Raji (cell line): ENCODE data around the gene TAS2R41.

ENCODE experiments used
- POLR2A ChIP-seq: IDR thresholded peaks from 2 replicates; pipeline ENCODE4 v1.6.1; 2011; ENCODE audit warnings: low read depth, low read length, control low read depth; ENCODE audit not compliant: insufficient read depth

Gene TAS2R41

GRCh38 chr7:143452495-143452894 is 25.2 kb upstream of the TAS2R41 start:
- no peak for TF ChIP-seq POLR2A

DNA sequence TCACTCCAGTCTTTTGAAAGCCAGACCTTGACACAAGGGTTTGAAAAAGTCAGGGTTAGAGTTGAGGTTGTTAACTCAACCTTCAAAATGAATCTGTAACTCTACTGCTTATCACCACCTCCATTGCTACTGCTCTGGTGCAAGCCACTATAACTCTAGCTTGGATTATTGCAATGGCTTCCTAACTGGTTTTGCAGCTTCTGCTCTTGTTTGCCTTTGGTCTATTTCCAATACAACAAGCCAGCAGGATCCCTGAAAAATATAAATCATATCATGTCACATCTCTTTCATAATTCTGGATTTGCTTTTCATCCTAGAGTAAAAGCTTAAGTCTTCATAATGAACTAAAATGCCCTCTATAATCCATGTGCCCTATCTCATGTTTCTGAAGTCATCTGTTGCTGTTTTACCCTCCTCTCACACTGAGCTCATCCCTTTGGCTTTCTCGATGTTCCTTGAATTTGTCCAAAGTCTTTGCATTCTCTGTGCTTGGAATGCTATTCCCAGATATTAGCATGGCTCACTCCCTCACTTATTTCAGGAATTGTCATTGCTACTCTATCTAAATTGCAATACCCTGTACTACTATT is 23.5 kb upstream of the TAS2R41 start:
- no peak for TF ChIP-seq POLR2A

- TF ChIP-seq POLR2A: no peak
Observed at GRCh38 chr7:143455491-143455890, 22.2 kb upstream of the TAS2R41 start.

- no peak for TF ChIP-seq POLR2A
Observed at GRCh38 chr7:143455942-143456341, 21.7 kb upstream of the TAS2R41 start.

DNA sequence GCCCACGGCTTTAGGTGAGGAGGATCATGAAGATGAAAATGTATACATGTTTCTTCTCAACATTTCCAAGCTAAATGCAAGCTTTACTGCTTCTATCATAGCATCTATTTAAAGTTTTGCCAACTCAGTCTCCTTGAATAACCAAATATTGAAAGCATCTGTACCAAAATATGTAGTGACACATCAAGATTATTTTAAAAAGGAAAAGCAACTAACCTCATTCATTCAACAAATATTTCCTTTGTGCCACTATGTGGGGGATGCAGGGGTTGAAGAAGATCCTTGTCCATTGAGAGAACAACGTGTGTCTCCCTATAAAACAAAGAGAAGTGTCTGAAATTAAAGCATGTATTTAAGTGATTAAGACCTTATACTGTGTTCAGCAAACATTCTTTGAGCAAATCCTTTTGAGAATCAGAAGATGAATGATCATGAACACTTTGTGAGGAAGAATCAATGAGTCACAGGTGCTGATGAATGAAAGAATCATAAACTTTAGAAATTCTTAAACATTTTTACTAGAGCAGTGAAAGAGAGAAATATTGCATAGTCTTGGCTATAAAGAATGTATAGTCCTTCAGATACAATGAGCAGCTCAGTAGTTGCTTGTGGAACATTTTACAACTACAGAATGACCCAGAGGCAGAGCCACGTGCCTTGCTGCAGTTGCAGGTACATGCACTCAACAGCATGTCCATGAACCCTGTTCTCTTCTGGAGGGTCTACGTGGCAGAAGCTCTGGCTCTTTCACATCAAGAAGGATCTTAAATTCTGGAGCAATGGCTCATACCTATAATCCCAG is 20.5 kb upstream of the TAS2R41 start:
- no peak for TF ChIP-seq POLR2A

GRCh38 chr7:143458263-143458662 is 19.4 kb upstream of the TAS2R41 start:
- no peak for TF ChIP-seq POLR2A

- TF ChIP-seq POLR2A: no peak
Observed at GRCh38 chr7:143458681-143459080, 19.0 kb upstream of the TAS2R41 start.

DNA sequence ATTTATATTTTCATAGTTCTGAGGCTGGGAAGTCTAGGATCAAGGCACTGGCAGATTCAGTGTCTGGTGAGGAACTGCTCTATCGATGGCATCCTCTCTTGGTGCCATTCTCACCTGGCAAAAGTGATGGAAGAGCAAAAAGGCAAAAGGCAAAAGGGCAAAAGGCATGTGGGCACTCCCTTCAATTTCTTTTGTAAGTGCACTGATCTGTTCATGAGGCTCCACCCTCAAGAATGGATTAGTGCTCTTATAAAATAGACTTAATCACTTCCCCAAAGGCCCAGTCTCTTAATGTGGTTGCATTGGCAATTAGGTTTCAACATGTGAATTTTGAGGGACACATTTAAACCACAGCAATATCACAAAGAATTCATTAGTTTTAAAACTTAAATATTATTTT is 18.3 kb upstream of the TAS2R41 start:
- no peak for TF ChIP-seq POLR2A

DNA sequence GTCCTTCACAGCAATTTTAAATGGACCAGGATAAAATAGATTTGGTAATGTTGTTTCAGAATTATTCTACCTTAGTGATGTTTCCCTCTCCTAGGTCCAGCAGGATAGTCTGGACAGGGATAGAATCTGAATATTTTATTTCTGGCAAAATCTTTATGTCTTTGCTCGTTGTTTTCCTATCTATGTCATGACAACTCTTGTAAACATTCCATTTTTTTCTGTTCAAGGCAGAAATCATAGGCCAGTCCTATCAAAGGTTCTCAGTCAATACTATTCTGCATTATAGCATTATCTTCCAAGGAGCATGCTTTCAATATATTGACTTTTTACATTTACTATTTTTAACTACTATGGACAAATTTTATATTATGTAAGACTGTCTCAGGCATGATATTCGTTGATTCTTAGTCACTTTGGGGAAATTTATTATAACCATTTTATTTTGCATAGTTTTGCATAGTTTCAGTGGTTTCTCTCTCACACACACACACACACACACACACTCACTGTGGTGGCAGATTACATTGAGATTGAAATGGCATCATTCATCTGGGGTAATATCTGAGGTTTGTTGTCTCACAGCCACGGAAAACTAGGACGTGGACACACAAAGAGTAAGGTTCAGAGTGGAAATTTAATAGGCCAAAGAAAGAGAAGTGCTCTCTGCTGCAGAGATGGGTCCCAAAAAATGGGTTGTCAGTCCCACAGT is 17.2 kb upstream of the TAS2R41 start:
- no peak for TF ChIP-seq POLR2A

DNA sequence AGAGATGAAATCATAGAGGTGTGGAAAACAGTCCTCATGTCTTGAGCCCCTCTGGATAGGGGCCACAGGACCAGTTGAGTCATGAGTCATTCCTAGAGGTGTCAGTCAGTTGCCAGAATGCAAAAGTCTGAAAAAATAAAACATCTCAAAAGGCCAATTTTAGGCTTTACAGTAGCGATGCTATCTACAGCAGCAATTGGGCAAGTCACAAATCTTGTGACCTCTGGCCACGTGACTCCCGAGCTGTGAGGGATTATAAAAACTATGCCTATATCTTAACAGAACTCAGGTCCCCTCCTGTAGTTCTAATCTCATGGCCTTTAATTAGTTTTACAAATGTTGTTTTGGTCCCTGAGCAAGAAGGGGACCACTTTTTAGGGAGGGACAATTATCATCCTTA is 15.6 kb upstream of the TAS2R41 start:
- TF ChIP-seq POLR2A: no peak

DNA sequence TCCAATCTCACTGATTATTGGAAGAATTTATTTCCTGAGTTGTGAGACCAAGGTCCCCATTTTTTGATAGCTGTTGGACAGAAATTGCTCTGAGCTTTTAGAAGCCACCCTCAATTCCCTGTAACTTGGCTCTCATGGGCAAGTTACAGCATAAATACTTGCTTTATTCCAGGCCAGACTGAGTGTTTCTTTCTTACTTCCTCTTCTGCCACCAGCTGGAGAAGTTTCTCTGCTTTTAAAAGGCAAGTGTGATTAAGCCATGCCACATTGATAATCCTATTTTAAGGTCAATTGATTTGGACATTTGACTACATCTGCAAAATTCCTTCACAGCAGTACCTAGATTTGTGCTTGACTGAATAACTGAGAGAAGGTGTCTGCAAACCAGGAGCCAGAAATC is 14.1 kb upstream of the TAS2R41 start:
- no peak for TF ChIP-seq POLR2A

DNA sequence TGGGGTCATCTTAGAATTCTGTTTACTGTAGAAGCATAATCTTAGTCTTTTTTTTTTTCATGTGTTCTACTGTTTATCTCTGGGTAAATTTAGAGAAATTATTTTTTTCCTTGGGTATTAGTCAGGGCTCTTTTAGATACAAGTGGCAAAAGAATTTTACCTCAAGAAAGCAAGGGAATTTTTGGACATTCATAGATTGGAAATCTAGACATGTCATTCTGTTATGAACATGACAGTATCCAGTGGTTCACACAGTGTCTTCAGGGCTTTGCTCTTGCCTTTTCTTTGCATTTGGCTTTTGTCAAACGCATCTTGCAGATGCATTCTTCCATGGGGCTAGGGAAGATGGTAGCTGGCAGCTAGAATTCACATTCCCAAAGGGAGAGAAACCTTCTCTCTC is 13.7 kb upstream of the TAS2R41 start:
- TF ChIP-seq POLR2A: no peak

GRCh38 chr7:143467724-143468123 is 9.9 kb upstream of the TAS2R41 start:
- TF ChIP-seq POLR2A: no peak

DNA sequence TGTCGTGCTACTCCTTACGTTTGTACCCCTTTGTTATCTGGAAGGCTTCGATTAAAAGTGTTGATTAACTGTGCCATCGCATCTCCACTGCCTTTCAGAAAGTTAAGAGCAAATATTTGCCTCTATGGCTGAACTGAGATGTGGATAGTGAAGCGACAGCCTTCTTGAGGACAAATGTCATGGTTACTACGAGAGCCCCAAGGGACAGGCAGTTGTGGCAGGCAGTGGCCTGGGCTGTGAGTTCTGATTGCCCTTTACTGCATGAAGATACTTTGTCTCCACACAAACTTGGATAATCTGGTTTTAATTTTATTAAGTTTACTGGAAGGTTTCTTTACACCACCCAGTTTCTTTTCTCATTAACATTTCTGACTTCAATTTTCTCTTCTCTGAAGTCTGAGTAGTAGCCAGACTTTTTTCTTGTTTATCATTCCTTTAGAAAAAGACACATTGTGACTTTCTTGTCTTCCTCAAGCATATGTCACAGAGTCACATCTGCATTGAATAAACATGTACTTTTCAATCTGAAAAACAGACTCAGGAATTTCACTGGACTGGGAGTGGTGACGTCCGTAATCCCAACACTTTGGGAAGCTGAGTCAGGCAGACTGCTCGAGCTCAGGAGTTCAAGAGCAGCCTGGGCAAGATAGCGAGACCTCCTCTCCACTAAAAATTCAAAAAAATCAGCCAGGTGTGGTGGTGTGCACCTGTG is 1.5 kb downstream of the TAS2R41 start:
- no peak for TF ChIP-seq POLR2A

DNA sequence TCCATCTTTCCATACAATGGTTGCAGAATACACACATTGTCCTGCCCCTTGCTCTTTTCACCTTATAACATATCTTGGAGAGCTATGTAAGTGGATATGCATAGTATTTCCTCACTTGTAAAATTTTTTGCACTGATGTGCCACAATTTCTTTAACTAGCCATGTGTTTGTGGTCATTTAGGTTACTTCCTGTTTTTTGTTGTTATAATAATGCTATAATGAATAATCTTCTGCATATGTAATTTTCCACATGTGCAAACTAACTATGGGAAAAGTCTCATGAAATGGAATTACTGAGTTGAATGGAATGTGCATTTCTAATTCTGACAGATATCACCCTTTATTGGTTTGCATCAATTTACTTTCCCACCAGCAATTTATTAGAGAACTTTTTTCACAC is 2.8 kb downstream of the TAS2R41 start:
- TF ChIP-seq POLR2A: no peak

DNA sequence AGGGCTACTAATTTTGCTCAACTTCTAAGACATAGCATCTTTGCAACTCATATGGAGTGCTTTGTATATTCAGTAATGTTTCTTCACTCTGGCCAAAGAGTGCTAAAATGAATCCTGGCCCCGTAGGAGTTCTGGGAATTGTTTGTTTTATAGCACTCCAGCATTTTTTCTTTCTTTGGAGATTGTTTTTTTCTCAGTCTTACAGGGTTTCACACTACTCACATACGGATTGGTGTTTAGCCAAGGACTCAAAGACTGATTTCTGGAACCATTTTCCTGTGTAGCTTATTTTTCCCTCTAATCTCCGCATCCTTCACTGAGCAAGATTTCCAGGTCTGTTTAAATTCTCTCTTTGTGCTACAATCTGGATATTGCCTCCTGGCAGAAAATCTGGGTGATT is 6.4 kb downstream of the TAS2R41 start:
- TF ChIP-seq POLR2A: no peak

DNA sequence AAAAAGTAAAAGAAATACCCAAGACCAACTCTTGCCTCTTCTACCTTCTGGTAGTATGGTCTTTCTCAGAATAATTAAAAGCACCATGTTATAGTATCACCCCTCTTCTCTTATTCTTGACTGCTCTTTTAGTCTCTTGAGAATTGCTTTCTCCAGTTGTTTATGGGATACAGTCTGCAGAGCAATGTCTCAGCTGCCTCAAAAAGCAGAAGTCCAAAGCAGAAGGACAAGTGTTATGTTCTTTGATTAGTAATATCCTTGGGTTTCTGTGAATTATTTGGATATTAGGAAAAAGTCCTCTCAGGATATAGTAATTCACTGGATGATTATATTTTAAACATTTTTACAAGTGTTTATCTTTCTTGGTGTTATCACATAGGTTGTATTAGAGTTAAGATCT is 7.4 kb downstream of the TAS2R41 start:
- TF ChIP-seq POLR2A: no peak
